HCT116 (cell line): ENCODE data around the gene LEUTX. TPM values are rescaled to one million over a fixed set of nuclear protein-coding genes. Genes with fewer than 3 reads are reported as not detected.

Source experiments
- ATAC-seq: fragments of 200-7000 bp; cut with Tn5 transposase; 2 replicates; pipeline ENCODE4 v1.9.1; 2020; ENCODE audit warnings: mild to moderate bottlenecking, moderate library complexity
- BruUV-seq: library from RNA; stranded (reverse); fragments of 400-500 nt; replicated peaks from 2 replicates; lab custom pipeline; 2021; lab: Mats Ljungman, UMichigan
- CTCF ChIA-PET: fragments of 300-600 bp; sonication (Branson Sonifier 250); formaldehyde crosslinking; loops from one replicate; lab custom pipeline; 2021; ENCODE audit warnings: antibody characterized with exemption; lab: Charles Lee
- POLR2A ChIA-PET: fragments of 300-600, 350-600 bp; sonication (Branson Sonifier 250); formaldehyde crosslinking; loops from one replicate; lab custom pipeline; 2021; ENCODE audit warnings: antibody characterized with exemption; lab: Charles Lee
- RAD21 ChIA-PET, 2 experiments: fragments of 300-600 bp; sonication (Branson Sonifier 250); formaldehyde crosslinking; loops; one replicate each; lab custom pipeline; 2023; ENCODE audit warnings: low total read pairs in 2 of 2; ENCODE audit not compliant: uncharacterized antibody in 2 of 2, unreplicated experiment in 2 of 2, low non-redundant PET in 1 of 2; lab: Charles Lee
- DNase-seq: peaks from one replicate; pipeline ENCODE4 v3.0.0-alpha.2; 2010; ENCODE audit warnings: low read depth, low spot score
- H2AFZ ChIP-seq: fragments of 200-600 bp; shearing (Covaris generic), sonication (generic); 2 replicates; pipeline ENCODE4 v1.6.1; 2017; ENCODE audit warnings: low read depth, mixed run types, mixed read lengths, antibody characterized with exemption, low read length; ENCODE audit not compliant: poor library complexity, severe bottlenecking
- H3K27ac ChIP-seq: 2 replicates; pipeline ENCODE4 v1.5.1; 2012; ENCODE audit warnings: low read depth, low read length
- H3K27me3 ChIP-seq: fragments of 200-600 bp; sonication (generic); 2 replicates; pipeline ENCODE4 v1.6.1; 2016; ENCODE audit warnings: mixed run types, low read length, mixed read lengths; ENCODE audit not compliant: insufficient read depth
- H3K36me3 ChIP-seq, 2 experiments: fragments of 200-500 bp in 1 of 2; fragments of 200-600 bp in 1 of 2; sonication (Bioruptor generic) in 1 of 2; sonication (generic) in 1 of 2; 2 replicates each; pipeline versions ENCODE4 v1.5.1 to v1.6.1; 2014 to 2016; ENCODE audit warnings: low read length in 2 of 2, inconsistent platforms in 1 of 2, mixed read lengths in 1 of 2, mixed run types in 1 of 2; ENCODE audit not compliant: insufficient read depth in 2 of 2, control insufficient read depth in 1 of 2
- H3K4me1 ChIP-seq, 2 experiments: fragments of 200-600 bp in 1 of 2; sonication (generic) in 1 of 2; 2 replicates each; pipeline versions ENCODE4 v1.5.1 to v1.6.1; 2012 to 2017; ENCODE audit warnings: low read length in 2 of 2, inconsistent platforms in 1 of 2, mild to moderate bottlenecking in 1 of 2, mixed read lengths in 1 of 2, mixed run types in 1 of 2, moderate library complexity in 1 of 2; ENCODE audit not compliant: insufficient read depth in 2 of 2, control insufficient read depth in 1 of 2
- H3K4me2 ChIP-seq: fragments of 200-600 bp; sonication (generic); 2 replicates; pipeline ENCODE4 v1.6.1; 2017; ENCODE audit warnings: mixed run types, low read length, mixed read lengths
- H3K4me3 ChIP-seq, 2 experiments: fragments of 200-600 bp in 1 of 2; sonication (generic) in 1 of 2; replicated peaks in 1 of 2; 2 replicates each; pipeline ENCODE4 v1.5.1; 2011 to 2016; ENCODE audit warnings: low read length in 2 of 2, control low read depth in 1 of 2, low read depth in 1 of 2, mild to moderate bottlenecking in 1 of 2, mixed read lengths in 1 of 2, mixed run types in 1 of 2
- H3K79me2 ChIP-seq: fragments of 200-600 bp; sonication (generic); 2 replicates; pipeline ENCODE4 v1.6.1; 2017; ENCODE audit warnings: mild to moderate bottlenecking, mixed run types, low read length, moderate library complexity, mixed read lengths; ENCODE audit not compliant: insufficient read depth
- H3K9ac ChIP-seq: fragments of 200-600 bp; sonication (generic); 2 replicates; pipeline ENCODE4 v1.6.1; 2016; ENCODE audit warnings: low read length, mixed read lengths
- H3K9me2 ChIP-seq: fragments of 200-600 bp; sonication (generic), shearing (Covaris generic); 2 replicates; pipeline ENCODE4 v1.6.1; 2017; ENCODE audit warnings: mixed run types, mild to moderate bottlenecking, moderate library complexity; ENCODE audit not compliant: insufficient read depth
- H3K9me3 ChIP-seq, 2 experiments: fragments of 200-500 bp in 1 of 2; fragments of 200-600 bp in 1 of 2; sonication (Bioruptor generic) in 1 of 2; sonication (generic) in 1 of 2; 2 replicates each; pipeline ENCODE4 v1.6.1; 2014 to 2017; ENCODE audit warnings: low read length in 2 of 2, mixed read lengths in 2 of 2, inconsistent platforms in 1 of 2, low read depth in 1 of 2, mild to moderate bottlenecking in 1 of 2, mixed run types in 1 of 2, moderate library complexity in 1 of 2; ENCODE audit not compliant: control insufficient read depth in 1 of 2, insufficient read depth in 1 of 2
- H4K20me1 ChIP-seq: fragments of 200-600 bp; sonication (generic), shearing (Covaris generic); 2 replicates; pipeline ENCODE4 v1.6.1; 2017; ENCODE audit warnings: mixed run types, mild to moderate bottlenecking, moderate library complexity; ENCODE audit not compliant: insufficient read depth
- ATF3 ChIP-seq: IDR thresholded peaks from 2 replicates; pipeline ENCODE4 v1.6.1; 2012
- CBX3 ChIP-seq: IDR thresholded peaks from 2 replicates; pipeline ENCODE4 v1.6.1; 2012; ENCODE audit warnings: low read depth
- CEBPB ChIP-seq: IDR thresholded peaks from 2 replicates; pipeline ENCODE4 v1.6.1; 2012; ENCODE audit warnings: low read depth
- CTCF ChIP-seq, 3 experiments: fragments of 200-600 bp in 1 of 3; sonication (generic) in 1 of 3; IDR thresholded peaks in 2 of 3; conservative IDR thresholded peaks in 1 of 3; 2 replicates each; pipeline ENCODE4 v1.5.1; 2012 to 2017; ENCODE audit warnings: low read depth in 2 of 3, low read length in 2 of 3, antibody characterized with exemption in 1 of 3, borderline replicate concordance in 1 of 3, control low read depth in 1 of 3, mild to moderate bottlenecking in 1 of 3, mixed read lengths in 1 of 3, mixed run types in 1 of 3, moderate library complexity in 1 of 3; ENCODE audit not compliant: insufficient read depth in 1 of 3
- EGR1 ChIP-seq: IDR thresholded peaks from 2 replicates; pipeline ENCODE4 v1.6.1; 2012; ENCODE audit warnings: low read depth
- ELF1 ChIP-seq: IDR thresholded peaks from 2 replicates; pipeline ENCODE4 v1.6.1; 2012; ENCODE audit warnings: low read depth, borderline replicate concordance
- EZH2 ChIP-seq: fragments of 200-600 bp; sonication (generic); IDR thresholded peaks from 2 replicates; pipeline ENCODE4 v1.6.1; 2017; ENCODE audit warnings: antibody characterized with exemption, mixed run types
- EZH2phosphoT487 ChIP-seq: fragments of 200-600 bp; IDR thresholded peaks from 2 replicates; pipeline ENCODE4 v1.6.1; 2018; ENCODE audit warnings: antibody characterized with exemption, borderline replicate concordance
- FOSL1 ChIP-seq: IDR thresholded peaks from 2 replicates; pipeline ENCODE4 v1.6.1; 2012; ENCODE audit warnings: low read depth
- MAX ChIP-seq: IDR thresholded peaks from 2 replicates; pipeline ENCODE4 v1.6.1; 2012
- POLR2AphosphoS5 ChIP-seq: IDR thresholded peaks from 2 replicates; pipeline ENCODE4 v1.6.1; 2011; ENCODE audit warnings: mild to moderate bottlenecking, low read depth, low read length, moderate library complexity
- RAD21 ChIP-seq: IDR thresholded peaks from 2 replicates; pipeline ENCODE4 v1.6.1; 2012; ENCODE audit warnings: low read depth, mild to moderate bottlenecking
- SIN3A ChIP-seq: IDR thresholded peaks from 2 replicates; pipeline ENCODE4 v1.6.1; 2012; ENCODE audit warnings: low read depth
- SRF ChIP-seq: IDR thresholded peaks from 2 replicates; pipeline ENCODE4 v1.6.1; 2012; ENCODE audit warnings: low read depth
- TCF7L2 ChIP-seq: IDR thresholded peaks from 2 replicates; pipeline ENCODE4 v1.7.0; 2011; ENCODE audit warnings: borderline replicate concordance, inconsistent platforms; ENCODE audit not compliant: insufficient read depth, insufficient read length; ENCODE audit errors: extremely low read depth
- YY1 ChIP-seq: IDR thresholded peaks from 2 replicates; pipeline ENCODE4 v1.6.1; 2011; ENCODE audit warnings: low read length, low read depth, moderate library complexity, mild to moderate bottlenecking; ENCODE audit not compliant: insufficient replicate concordance; ENCODE audit errors: extremely low read depth
- ZBTB33 ChIP-seq: IDR thresholded peaks from 2 replicates; pipeline ENCODE4 v1.6.1; 2011; ENCODE audit warnings: mild to moderate bottlenecking, low read length, moderate library complexity; ENCODE audit not compliant: insufficient replicate concordance; ENCODE audit errors: extremely low read depth
- ZFX ChIP-seq: fragments of 450-650 bp; IDR thresholded peaks from 2 replicates; pipeline ENCODE4 v1.6.1; 2017
- ZNF274 ChIP-seq: fragments of 200-500 bp; sonication (Bioruptor generic); IDR thresholded peaks from 2 replicates; pipeline ENCODE4 v1.6.1; 2014; ENCODE audit warnings: mild to moderate bottlenecking, low read depth, low read length, inconsistent platforms
- intact Hi-C: fragments of 100-400 bp; cut with micrococcal nuclease; formaldehyde crosslinking; loops from 2 replicates; pipeline ENCODE4 v1.10.0; 2022
- total RNA-seq: library from RNA; stranded (reverse); gene quantifications from one replicate; pipeline ENCODE4 v1.2.1, GENCODE V29; 2021; ENCODE audit not compliant: unreplicated experiment

LEUTX gene
- total RNA-seq, 1 experiment from 2014 or later = not detected

GRCh38 chr19:39796000-39796498 lies 17.4 kb downstream of the LEUTX start:
- no peak overlapping the region for H3K4me3 ChIP-seq
- POLR2A ChIA-PET = no interaction called here
- H3K9me2 ChIP-seq = no peaks in the 10 kb centered on the region
- CTCF ChIA-PET = no interaction called here
- peaks cover 22% of the 10 kb centered on the region for H3K27me3 ChIP-seq
- no peak overlapping the region for H3K4me2 ChIP-seq
- no peaks in the 10 kb centered on the region for H3K79me2 ChIP-seq
- no peak overlapping the region for H3K27ac ChIP-seq
- ATAC-seq (no peak), DNase-seq (no peak)
- intact Hi-C loops = no loop called here
- peaks cover 0 to 6% of the 10 kb centered on the region in 2 experiments; a peak in 2 of 4 replicates for H3K4me1 ChIP-seq
- no TSS peak for BruUV-seq
- H3K9ac ChIP-seq = no peak overlapping the region
- H3K36me3 ChIP-seq = no peaks in the 10 kb centered on the region
- H4K20me1 ChIP-seq = no peaks in the 10 kb centered on the region
- H2AFZ ChIP-seq = no peak overlapping the region
- RAD21 ChIA-PET = no interaction called here
- H3K9me3 ChIP-seq = no peaks in the 10 kb centered on the region
- TF ChIP-seq ZFX (no peak), FOSL1 (no peak), SRF (no peak), MAX (no peak), CEBPB (no peak), CTCF (IDR thresholded peaks at IDR 0.05 in 2 of 3, conservative IDR thresholded peaks at IDR 0.05 in 1 of 3; ENCODE audit: borderline replicate concordance in 1 of 3, insufficient read depth in 1 of 3, low read depth in 2 of 3, low read length in 2 of 3) (no peak), EZH2phosphoT487 (no peak), EGR1 (no peak), RAD21 (no peak), EZH2 (no peak), ZBTB33 (no peak), YY1 (no peak), SIN3A (no peak), POLR2AphosphoS5 (no peak), TCF7L2 (no peak), CBX3 (no peak), ZNF274 (no peak), ATF3 (no peak), ELF1 (no peak)
